Right hindlimb (tissue), 1 donor: ENCODE results near the gene TRIM26.
"Not testable (repeated sequence)": the region's sequence is repeated elsewhere in the genome, so short reads cannot be mapped to it uniquely, and the experiment has no call there.

Source experiments
- DNase-seq: peaks from one replicate; pipeline ENCODE4 v3.0.0-alpha.2; 2018

TRIM26 gene

DNA sequence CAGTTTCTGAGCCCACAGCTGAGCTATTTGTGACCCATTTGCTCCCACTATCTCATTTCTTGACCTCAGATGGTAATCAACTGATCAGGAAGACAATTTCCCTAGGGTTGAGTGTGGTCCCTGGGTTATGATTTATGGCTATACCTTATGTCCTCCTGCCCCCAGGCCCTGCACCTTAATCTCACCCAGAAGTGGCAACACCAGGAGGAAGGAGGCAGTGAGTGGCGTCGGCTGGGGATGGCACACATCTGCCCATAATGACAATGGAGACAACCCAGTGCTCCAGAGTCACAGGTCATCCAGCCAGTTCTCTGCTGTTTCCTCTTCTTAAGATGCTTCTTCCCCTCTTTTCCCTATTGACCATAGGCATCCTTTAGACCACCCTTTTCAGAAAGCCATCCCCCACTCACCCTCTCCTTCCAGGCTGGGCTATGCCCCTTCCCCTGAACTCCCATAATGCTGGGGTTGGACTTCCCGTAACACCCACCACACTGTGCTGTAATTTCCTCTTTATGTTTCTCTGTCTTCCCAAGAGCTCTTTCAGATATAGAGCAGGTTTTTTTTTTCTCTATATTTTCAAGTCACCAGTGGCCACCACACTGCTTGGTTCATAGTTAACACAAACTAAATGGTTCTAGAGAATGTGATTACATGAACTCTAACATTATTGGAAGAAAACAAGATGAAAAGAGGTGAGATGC is 60.1 kb downstream of the TRIM26 start:
- no peak for DNase-seq

DNA sequence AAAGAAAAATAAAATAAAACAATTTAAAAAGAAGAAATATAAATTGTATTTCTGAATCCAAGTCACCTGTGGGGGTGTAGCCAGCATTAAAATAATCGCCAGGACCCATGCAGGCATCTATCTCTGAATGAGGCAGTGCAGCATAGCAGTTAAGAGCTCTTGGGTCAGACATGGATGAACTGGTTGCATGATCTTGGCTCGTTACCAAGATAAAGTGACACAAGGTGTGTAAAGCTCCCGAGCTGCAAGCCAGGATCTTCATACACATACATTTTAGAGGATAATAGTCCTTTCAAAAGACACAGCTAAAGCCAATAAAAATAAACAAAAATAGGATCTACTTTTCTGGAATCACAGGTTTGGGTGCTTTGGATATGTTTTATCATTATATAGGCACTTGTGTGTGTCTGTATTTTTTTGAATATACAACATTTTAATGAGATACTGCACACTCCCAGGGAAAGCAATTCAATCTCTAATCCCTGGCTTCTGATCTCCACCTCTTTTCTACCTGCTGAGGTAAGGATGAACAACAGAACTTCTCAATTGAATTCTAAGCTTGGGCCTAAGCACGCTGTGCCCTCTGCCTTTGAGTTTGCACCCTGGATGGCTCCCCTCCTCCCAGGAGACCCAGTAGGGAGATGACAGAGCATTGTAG is 61.1 kb downstream of the TRIM26 start:
- DNase-seq = no peak

DNA sequence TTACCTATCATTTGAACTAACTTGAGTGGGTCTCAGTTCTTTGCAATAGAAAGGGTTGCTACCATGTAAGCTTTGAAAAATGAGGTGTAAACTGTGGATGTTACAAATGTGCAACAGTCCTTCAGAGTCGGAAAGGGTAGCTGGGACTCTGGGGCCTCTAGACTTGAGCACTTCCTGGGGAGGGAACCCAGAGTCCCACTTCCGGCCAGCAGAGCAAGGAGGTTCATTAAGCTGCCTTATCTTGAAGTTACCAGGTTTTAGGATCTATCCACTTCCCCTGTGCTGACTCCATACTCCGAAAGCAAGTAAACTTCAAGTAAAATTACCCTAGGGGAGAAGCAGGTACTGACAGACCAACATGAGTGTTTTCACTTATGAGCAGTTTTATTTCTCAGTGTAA is 61.6 kb downstream of the TRIM26 start:
- DNase-seq = no peak

DNA sequence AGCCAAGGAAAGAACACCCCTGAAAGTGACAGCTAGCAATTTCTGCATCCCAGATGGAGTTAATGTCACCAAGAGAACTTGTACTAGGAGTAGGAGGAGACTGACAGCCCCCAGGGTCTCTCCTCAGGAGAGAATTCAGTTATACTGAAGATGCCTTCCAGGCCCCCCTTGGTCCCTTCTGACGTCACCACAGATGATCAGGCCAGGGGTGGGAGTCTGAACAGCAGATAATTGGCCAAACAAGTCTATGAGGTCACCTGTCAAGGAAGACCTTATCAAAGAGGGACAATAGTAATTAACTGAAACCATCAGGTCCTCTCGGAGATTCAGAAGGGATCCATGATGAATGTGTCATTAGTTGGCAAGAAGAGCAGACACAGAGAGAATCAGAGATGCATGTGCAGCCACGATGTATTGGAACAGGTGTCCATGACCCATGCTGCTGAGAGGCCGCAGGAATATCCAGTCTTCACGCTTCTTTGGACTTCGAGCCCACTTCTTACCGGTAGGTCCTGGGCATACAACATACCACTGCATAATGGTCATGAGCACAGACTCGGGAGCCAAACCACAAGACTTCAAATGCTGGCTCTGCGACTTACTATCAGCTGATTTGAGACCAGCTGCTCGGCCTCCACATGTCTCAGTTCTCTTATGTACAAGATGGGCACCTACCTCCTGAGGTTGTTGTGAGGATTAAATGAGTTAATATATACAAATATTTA is 62.4 kb downstream of the TRIM26 start:
- DNase-seq = no peak

DNA sequence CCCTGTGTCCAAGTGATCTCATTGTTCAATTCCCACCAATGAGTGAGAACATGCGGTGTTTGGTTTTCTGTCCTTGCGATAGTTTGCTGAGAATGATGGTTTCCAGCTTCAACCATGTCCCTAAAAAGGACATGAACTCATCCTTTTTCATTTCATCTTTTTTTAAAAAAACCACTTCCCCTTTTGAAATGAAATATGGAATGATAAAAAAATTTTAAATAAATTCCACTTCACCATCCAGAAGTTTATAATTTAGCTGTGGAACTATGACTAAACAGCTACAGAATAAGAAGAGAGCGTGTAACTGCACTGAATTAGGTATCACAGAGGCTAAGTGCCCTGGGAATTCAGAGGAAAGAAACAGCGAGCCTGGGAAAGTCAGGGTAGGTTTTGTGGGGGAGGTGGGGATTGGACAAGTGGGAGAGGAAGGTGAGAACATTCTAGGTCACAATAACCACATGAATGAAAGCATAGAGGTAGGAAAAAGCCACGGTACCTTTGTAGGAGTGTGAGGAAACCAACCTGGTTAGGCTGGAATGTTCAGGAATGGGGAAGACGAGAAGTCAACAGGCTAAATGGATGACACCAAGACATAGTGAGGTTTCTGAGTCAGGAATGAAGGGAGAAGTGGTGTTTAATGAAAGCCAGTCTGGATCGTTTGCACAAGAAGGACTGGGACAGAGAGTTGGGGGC is 63.2 kb downstream of the TRIM26 start:
- DNase-seq = no peak

DNA sequence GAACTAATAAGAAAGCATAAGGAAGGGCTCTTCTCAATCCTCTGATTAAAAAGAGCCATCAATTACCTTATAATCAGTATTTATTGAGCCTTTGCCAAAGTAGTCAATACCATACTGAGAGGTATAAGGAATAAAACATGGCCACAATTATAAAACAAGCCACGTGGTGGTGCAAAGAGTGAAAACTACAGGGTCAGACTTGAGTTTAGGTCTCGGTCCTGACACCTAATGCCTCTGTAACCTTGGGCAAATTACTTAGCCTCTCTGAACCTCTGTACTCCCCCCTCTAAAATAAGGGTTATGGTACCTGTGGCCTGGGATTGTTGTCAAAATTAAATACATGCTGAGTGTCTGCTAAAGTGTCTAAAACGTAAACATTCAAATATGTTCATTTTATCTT is 64.0 kb downstream of the TRIM26 start:
- DNase-seq = no peak

DNA sequence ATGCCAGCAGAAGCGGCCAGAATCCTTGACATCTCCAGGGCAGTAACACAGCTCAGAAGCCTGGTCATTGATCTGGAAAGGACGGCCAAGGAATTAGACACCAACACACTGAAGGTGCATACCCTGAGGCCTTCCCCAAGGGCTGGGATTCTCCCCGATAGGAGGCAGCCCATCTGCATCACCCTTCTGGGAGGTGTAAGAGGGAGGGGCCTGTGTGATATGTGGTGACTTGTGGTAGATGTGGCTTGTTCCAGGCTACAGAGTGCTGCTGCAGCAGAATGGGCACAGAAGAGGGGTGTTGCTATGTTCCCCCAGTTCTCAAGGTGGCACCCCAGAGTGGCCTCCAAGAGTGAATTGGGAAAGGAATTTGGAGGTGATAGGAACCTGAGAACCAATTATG is 66.1 kb downstream of the TRIM26 start:
- DNase-seq = no peak

DNA sequence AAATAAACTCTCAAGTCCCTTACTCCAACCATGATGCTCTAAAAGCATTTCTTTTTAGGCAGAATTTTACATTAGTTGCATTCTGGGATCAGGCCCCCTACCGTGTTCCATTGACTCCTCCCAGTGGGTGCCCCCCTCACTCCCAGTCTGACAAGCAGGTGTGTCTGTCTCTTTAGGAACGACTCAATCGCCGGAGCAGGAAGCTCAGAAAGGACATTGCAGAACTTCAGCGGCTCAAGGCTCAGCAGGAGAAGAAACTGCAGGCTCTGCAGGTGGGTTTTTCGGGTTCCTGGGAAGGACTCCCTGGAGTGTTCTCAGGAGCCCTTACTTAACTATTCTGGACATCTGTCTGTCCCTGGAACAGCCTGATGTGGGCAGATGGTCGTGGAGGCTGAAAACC is 67.4 kb downstream of the TRIM26 start:
- DNase-seq = no peak

DNA sequence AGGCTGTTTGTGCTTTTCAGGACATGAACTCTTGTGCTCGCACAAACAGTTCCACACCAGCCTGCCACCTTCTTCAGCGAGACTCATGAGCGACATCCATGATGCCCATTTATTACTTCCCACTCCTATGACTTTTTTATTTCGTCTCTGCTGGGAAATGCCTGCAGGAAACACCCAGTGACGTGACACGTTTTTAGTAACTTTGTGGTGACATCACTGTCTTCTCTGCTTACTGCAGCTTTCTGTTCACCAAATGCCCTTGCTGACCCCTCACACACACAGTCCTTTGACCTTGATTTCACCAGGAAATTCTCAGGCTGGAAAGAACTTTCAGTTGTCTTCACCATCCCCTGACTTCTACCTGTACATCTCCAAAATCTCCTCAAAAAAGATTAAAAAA is 68.4 kb downstream of the TRIM26 start:
- DNase-seq = no peak

DNA sequence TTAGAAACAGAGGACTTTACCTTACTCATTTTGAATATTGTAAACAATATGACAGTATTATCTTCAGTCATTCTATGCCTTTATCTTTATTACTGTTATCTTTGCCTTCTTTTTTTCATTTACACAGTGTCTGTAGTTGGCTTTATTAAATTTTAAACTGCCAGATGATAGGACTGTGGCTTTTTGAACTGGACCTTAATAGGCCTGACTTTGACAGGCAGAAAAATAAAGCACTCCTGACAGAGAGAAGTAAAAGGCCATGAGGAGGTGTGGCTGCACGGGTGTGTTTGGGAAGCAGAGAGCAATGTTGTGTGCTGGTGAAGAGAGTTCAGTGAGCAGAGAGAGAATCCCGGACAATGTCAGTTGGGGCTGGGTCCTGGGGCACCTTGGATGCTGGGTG is 69.4 kb downstream of the TRIM26 start:
- DNase-seq = no peak

DNA sequence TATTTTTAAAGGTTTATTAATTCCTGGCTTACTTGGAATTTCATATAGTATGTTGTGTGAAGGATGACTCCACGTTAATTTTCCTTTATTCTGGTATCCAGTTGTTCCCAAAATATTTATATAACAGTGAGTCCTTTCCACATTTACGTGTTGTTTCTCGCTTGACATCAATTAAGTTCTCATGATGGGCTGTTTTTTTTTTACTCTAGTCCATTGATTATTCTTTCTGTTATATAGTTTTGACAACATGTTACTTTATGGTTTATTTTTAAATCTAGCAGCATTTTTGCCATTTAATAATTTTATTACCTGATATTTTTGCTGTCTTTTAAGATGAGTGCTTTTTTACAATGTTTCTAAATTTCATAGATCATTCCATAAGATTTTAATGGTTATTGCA is 70.5 kb downstream of the TRIM26 start:
- no peak for DNase-seq

DNA sequence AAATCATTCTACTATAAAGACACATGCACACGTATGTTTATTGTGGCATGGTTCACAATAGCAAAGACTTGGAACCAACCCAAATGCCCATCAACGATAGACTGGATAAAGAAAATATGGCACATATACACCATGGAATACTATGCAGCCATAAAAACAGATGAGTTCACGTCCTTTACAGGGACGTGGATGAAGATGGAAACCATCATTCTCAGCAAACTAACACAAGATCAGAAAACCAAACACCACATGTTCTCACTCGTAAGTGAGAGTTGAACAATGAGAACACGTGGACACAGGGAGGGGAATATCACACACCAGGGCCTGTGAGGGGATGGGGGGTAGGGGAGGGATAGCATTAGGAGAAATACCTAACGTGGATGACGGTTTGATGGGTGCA is 73.0 kb downstream of the TRIM26 start:
- DNase-seq = not testable (repeated sequence)

DNA sequence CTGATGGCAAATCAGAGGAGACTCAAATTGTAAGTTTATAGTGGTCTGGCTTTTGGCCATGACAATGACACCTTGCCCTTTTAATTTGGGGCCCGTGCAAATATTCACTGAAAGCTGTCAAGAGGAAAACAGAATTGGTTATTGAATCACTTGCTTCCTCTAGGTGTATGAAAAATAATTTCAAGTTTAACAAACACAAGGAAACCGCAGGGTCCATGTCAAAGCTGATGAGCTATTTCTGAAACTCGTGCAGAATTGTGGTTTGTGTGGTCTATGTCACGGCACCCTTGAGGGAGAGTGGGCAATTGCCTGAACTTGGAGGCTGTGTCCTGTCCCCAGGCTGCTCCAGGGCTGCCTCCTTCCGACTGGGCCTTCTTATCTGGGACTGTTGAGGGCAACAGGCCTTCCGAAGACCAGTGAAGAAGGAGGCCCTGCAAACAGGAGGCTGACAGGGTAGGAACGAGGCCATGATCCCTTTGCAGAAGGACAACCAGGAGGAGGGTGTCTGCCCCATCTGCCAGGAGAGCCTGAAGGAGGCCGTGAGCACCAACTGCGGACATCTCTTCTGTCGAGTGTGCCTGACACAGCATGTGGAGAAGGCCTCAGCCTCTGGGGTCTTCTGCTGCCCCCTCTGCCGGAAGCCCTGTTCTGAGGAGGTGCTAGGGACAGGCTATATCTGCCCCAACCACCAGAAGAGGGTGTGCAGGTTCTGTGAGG is 76.5 kb downstream of the TRIM26 start:
- no peak for DNase-seq

DNA sequence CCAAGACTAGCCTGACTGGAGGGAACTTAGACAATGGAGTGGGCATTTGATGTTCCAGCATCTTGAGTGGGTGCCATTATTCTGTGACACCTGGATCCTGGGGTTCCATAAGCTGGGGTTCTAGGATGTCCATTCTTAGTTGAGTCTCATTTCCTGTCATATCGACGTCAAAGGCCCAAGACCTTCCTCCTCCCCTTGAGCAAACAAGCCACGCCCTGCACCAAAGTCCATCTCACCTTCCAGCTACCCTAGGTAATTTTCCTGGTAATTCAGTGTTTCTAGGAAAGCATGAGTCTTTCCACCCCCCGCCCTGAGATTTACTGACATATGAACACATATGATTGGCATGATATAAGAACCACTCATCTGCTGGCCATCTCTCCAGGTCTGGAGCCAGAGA is 77.4 kb downstream of the TRIM26 start, which contains the start of gene TRIM40:
TSS of gene TRIM40 (plus strand) at position 384 of the 400 bp plus-strand sequence. CDS start 897 bp downstream, outside the sequence.
- no peak for DNase-seq

DNA sequence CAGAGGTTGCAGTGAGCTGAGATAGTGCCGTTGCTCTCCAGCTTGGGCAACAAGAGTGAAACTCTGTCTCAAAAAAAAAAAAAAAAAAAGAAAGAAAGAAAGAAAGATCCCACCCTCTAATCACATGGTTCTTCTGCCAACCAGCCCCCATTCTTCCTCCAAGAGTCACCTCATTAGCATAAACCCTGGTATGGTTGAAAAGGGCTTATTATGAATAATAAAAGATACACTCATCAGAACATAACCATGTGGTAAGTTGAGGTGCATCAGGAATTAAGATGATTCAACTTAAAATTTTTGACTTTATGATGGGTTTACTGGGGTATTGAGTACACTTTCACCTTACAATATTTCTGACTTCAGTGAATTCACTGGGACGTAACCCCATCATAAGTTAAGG is 78.1 kb downstream of the TRIM26 start:
- no peak for DNase-seq
